ENCODE data around the gene CDHR5. TPM values are rescaled to one million over a fixed set of nuclear protein-coding genes. Genes with fewer than 3 reads are reported as not detected.

Gene CDHR5
- total RNA-seq (7.0 TPM), polyA plus RNA-seq (ENCODE audit: insufficient read depth, low read depth, low replicate concordance) (45.6 TPM)
- long read RNA-seq, donor 1, partial matches to known transcripts: 10 of 11 reads
- long read RNA-seq, donor 1, other reads (novel, unspliced or antisense): 0 of 11 reads
- long read RNA-seq, donor 2, partial matches to known transcripts: 0 of 2 reads
- long read RNA-seq, donor 2, other reads (novel, unspliced or antisense): 0 of 2 reads
- long read RNA-seq, donor 3, partial matches to known transcripts: 0 of 2 reads
- long read RNA-seq, donor 3, other reads (novel, unspliced or antisense): 0 of 2 reads
- long read RNA-seq, donor 4, partial matches to known transcripts: 0 of 3 reads
- long read RNA-seq, donor 4, other reads (novel, unspliced or antisense): 0 of 3 reads
- long read RNA-seq, donor 5: 0 reads
- long read RNA-seq, donor 6, partial matches to known transcripts: 0 of 1 reads
- long read RNA-seq, donor 6, other reads (novel, unspliced or antisense): 0 of 1 reads
- long read RNA-seq, donor 7, partial matches to known transcripts: 6 of 16 reads
- long read RNA-seq, donor 7, other reads (novel, unspliced or antisense): 7 of 16 reads
- long read RNA-seq, donor 8: 0 reads
- long read RNA-seq, donor 9: 0 reads
- long read RNA-seq, donor 10, partial matches to known transcripts: 18 of 18 reads
- long read RNA-seq, donor 10, other reads (novel, unspliced or antisense): 0 of 18 reads

DNA sequence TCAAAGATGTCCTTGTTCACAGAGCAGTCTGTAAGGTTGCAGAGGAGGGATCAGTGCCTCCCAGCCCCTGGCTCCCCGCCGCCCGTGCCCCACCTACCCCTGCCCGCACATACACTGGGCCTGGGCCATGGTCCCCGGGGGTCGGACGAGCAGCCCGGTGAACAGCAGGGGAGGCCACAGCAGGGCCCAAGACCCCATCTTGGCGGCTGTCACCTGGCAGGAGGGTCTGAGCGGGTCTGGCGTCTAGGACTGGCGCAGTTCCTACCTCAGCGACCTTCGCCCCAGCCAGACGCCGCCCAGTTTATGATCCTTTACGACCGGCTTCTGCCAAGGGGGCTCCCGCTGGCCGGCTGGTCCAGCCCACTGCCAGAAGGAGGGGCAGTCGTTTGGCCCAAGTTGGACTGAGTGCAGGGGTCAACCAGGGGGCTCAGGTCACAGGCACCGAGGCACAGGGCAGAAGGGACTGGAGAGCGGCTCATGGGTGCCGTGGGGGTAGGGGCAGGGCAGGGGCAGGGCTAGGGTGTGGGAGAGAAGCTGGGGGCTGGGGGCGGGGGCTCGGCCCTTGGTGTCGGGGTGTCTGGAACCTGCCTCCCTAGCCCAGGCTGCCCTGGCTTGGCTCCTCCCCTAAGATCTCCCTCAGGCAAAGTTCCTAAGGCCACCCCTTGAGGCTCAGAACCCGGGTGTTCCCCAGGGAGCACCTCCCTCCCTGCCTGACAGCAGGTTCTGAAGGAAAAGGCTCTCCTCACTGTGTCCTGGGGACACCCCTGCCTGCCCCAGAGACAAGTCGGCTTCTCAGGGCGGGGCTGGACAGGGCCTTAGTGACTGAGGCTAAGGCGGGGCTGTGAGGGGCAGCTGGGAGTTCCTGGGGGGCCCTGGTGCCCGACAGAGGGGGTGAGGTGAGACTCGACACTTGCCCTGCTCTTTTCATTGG lies at the start of gene CDHR5:
Gene CDHR5 (minus strand): TSS at position 251 of the 931 bp plus-strand sequence. CDS start 53 bp downstream, at position 198.
- Histone ChIP-seq H3K4me3 (ENCODE audit: low read length in 3 of 3) (peak within 1 kb of the TSS in 2 of 3 donors; percentile 49 to 61), H3K27me3 (ENCODE audit: control insufficient read depth, insufficient read depth, low read length) (peaks cover 4% of the 10 kb centered on the region), H3K36me3 (ENCODE audit: control insufficient read depth in 2 of 3, insufficient read depth in 3 of 3, low read length in 3 of 3) (no peaks in the 10 kb centered on the region), H3K9me3 (ENCODE audit: control insufficient read depth in 2 of 3, insufficient read depth in 1 of 3, low read length in 3 of 3) (no peaks in the 10 kb centered on the region), H3K9ac (ENCODE audit: low read length in 3 of 3) (peak within 1 kb of the TSS in 1 of 3 donors; percentile 46), H3K4me1 (ENCODE audit: control insufficient read depth in 2 of 3, insufficient read depth in 2 of 3, low read depth in 1 of 3, low read length in 3 of 3) (no peaks in the 10 kb centered on the region), H3K27ac (ENCODE audit: low read depth in 2 of 2, low read length in 2 of 2) (no peak within 1 kb of the TSS)
- DNase-seq (peak in 4 of 5 donors; percentile 45 to 75 (median 67)), FAIRE-seq (no peak)
- intact Hi-C loops (cut with DNase I): no loop called here
- TF ChIP-seq, protein P1, sequence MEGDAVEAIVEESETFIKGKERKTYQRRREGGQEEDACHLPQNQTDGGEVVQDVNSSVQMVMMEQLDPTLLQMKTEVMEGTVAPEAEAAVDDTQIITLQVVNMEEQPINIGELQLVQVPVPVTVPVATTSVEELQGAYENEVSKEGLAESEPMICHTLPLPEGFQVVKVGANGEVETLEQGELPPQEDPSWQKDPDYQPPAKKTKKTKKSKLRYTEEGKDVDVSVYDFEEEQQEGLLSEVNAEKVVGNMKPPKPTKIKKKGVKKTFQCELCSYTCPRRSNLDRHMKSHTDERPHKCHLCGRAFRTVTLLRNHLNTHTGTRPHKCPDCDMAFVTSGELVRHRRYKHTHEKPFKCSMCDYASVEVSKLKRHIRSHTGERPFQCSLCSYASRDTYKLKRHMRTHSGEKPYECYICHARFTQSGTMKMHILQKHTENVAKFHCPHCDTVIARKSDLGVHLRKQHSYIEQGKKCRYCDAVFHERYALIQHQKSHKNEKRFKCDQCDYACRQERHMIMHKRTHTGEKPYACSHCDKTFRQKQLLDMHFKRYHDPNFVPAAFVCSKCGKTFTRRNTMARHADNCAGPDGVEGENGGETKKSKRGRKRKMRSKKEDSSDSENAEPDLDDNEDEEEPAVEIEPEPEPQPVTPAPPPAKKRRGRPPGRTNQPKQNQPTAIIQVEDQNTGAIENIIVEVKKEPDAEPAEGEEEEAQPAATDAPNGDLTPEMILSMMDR (IDR thresholded peaks at IDR 0.05; ENCODE audit: borderline replicate concordance, extremely low read depth, insufficient read depth): no peak

DNA sequence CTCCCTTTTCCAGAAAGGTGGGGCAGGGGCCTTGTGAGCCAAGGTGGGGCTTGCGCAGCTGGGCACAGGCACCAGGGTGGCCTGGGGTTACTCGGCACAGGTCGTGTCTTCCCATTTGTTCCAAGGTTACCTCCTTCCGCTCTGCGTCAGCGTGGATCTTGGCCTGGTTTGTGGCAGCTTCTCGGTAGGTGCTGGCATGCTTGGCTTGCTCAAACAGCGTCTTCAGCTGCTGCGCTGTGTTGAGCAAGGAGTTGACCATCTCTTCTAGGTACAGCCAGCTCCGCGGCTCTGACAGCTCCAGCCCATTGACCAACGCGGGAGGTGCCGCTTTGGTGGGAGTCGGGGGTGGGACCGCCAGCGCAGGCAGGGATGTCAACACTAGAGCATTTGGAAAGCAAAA lies 49.7 kb upstream of the CDHR5 start:
- Histone ChIP-seq H3K36me3 (ENCODE audit: control insufficient read depth in 2 of 3, insufficient read depth in 3 of 3, low read length in 3 of 3) (peaks cover 5 to 25% (median 18%) of the 10 kb centered on the region in 3 donors), H3K27me3 (ENCODE audit: control insufficient read depth, insufficient read depth, low read length) (no peaks in the 10 kb centered on the region), H3K27ac (ENCODE audit: low read depth in 2 of 2, low read length in 2 of 2) (no peak overlapping the region), H3K9ac (ENCODE audit: low read length in 3 of 3) (no peak overlapping the region), H3K4me3 (ENCODE audit: low read length in 3 of 3) (no peak overlapping the region), H3K4me1 (ENCODE audit: control insufficient read depth in 2 of 3, insufficient read depth in 2 of 3, low read depth in 1 of 3, low read length in 3 of 3) (no peaks in the 10 kb centered on the region), H3K9me3 (ENCODE audit: control insufficient read depth in 2 of 3, insufficient read depth in 1 of 3, low read length in 3 of 3) (peaks cover 0 to 1% (median 0%) of the 10 kb centered on the region in 3 donors)
- TF ChIP-seq, protein P1 (IDR thresholded peaks at IDR 0.05; ENCODE audit: borderline replicate concordance, extremely low read depth, insufficient read depth): no peak
- FAIRE-seq: no peak
- DNase-seq: no peak
- intact Hi-C loops (cut with DNase I): no loop called here

DNA sequence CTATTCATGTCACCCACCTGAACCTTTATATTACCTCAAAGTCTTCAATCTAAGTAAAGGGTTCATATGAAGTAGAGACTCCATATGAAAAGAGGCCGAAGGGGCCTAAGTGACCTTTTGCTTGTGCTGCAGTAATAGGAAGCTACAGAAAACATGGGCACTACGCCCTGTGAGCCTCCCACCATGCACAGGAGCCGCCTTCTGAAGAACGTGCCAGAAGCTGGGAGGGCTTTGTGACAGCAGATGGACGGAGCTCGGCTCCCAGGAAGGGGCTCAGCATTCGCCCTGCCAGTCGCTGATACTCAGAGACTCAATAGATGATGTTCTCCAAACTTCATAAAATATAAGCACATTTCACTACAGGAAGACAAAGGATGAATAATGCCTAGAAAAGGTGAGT lies 49.1 kb upstream of the CDHR5 start:
- H3K27me3 ChIP-seq (ENCODE audit: control insufficient read depth, insufficient read depth, low read length): no peaks in the 10 kb centered on the region
- no peak for DNase-seq
- no peak overlapping the region for H3K4me3 ChIP-seq (ENCODE audit: low read length in 3 of 3)
- TF ChIP-seq, protein P1 (IDR thresholded peaks at IDR 0.05; ENCODE audit: borderline replicate concordance, extremely low read depth, insufficient read depth): no peak
- H3K9ac ChIP-seq (ENCODE audit: low read length in 3 of 3): no peak overlapping the region
- no peaks in the 10 kb centered on the region for H3K4me1 ChIP-seq (ENCODE audit: control insufficient read depth in 2 of 3, insufficient read depth in 2 of 3, low read depth in 1 of 3, low read length in 3 of 3)
- intact Hi-C loops (cut with DNase I): no loop called here
- no peak for FAIRE-seq
- H3K27ac ChIP-seq (ENCODE audit: low read depth in 2 of 2, low read length in 2 of 2): no peak overlapping the region
- peaks cover 0 to 1% (median 0%) of the 10 kb centered on the region in 3 donors for H3K9me3 ChIP-seq (ENCODE audit: control insufficient read depth in 2 of 3, insufficient read depth in 1 of 3, low read length in 3 of 3)
- H3K36me3 ChIP-seq (ENCODE audit: control insufficient read depth in 2 of 3, insufficient read depth in 3 of 3, low read length in 3 of 3): peaks cover 5 to 25% (median 18%) of the 10 kb centered on the region in 3 donors

All from kidney (tissue), 22 donors.